Naive thymus-derived CD8-positive, alpha-beta T cell (primary cell): ENCODE results near the gene HSPH1. TPM values are rescaled to one million over a fixed set of nuclear protein-coding genes. Genes with fewer than 3 reads are reported as not detected.
A peak's percentile ranks its signal among the peaks of the same experiment; 100 is the strongest.

ENCODE experiments used
- ATAC-seq, 2 donors: fragments of 150-1000 bp; cut with Tn5 transposase in 1 of 2; sonication (Bioruptor Pico), chemical (Tn5 transposase) in 1 of 2; 1 replicate in 1 of 2; 2 replicates in 1 of 2; pipeline ENCODE4 v1.10.0; 2021; ENCODE audit warnings: mild to moderate bottlenecking in 2 of 2, moderate library complexity in 2 of 2
- POLR2A ChIA-PET: fragments of 350-600 bp; sonication (Branson Sonifier 250); formaldehyde crosslinking; loops from one replicate; lab custom pipeline; 2021; ENCODE audit warnings: antibody characterized with exemption; lab: Charles Lee
- DNase-seq, 10 donors: peaks; one replicate each; pipeline versions ENCODE4 v3.0.0 to v3.0.0-alpha.2; 2020 to 2022
- H3K27ac Mint-ChIP-seq, 10 donors: one replicate each; pipeline ENCODE4 v1.8.0; 2020 to 2022; ENCODE audit warnings: mild to moderate bottlenecking in 10 of 10, mixed read lengths in 10 of 10, moderate library complexity in 4 of 10, inconsistent platforms in 1 of 10
- H3K27me3 Mint-ChIP-seq, 5 donors: one replicate each; pipeline ENCODE4 v1.8.0; 2021 to 2022; ENCODE audit warnings: mixed read lengths in 5 of 5
- H3K36me3 Mint-ChIP-seq, 3 donors: one replicate each; pipeline ENCODE4 v1.8.0; 2020 to 2022; ENCODE audit warnings: mixed read lengths in 3 of 3, mild to moderate bottlenecking in 2 of 3, inconsistent platforms in 1 of 3
- H3K4me1 Mint-ChIP-seq, 4 donors: one replicate each; pipeline ENCODE4 v1.8.0; 2021 to 2022; ENCODE audit warnings: mixed read lengths in 4 of 4
- H3K4me3 Mint-ChIP-seq, 10 donors: one replicate each; pipeline ENCODE4 v1.8.0; 2020 to 2022; ENCODE audit warnings: mild to moderate bottlenecking in 10 of 10, mixed read lengths in 10 of 10, moderate library complexity in 6 of 10, inconsistent platforms in 1 of 10
- H3K9me3 Mint-ChIP-seq, 9 donors: one replicate each; pipeline ENCODE4 v1.8.0; 2020 to 2022; ENCODE audit warnings: mixed read lengths in 9 of 9, mild to moderate bottlenecking in 3 of 9, inconsistent platforms in 1 of 9, moderate library complexity in 1 of 9
- polyA plus RNA-seq, 3 donors: library from polyadenylated mRNA; unstranded; fragments of 300-500 nt; fragmentation: Illumina TruSeq; gene quantifications; one replicate each; pipeline ENCODE4 v1.2.3, GENCODE V29; 2021
- total RNA-seq, 8 experiments: library from RNA in 2 of 8; stranded (reverse) in 2 of 8; gene quantifications; one replicate each; pipeline ENCODE4 v1.2.3 and lab custom pipeline; 2021 to 2026

HSPH1 gene
- total and polyA plus RNA-seq, 5 experiments from 2014 or later = 36.2 to 105 (median 66.8) TPM

DNA sequence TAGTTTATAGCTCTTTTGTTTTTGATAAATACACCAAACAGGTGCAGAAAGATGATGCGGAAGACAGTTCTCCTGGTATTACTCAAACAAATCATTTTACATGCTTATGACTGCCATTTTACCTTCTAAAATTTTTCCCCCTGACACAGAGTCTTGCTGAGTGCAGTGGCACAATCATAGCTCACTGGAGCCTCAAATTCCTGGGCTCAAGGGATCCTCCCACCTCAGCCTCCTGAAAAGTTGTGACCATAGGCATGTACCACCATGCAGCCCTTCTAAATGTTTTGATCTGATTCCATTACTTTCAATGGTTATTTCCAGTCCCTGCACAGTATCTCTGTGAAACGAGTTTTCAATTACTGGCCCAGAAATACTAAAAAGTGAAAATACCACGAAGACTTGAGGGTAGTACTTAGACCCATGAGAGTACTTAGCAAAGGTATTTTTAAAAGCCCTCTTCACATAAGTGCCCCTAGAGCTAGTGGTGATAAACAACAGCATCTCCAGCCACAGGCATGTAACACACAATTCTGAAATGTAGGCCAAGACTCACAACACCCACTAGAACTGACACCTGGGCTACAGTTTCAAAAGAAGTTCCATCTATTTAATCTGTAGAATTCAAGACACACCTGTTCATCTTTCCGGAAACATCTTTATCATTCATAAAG is 11.3 kb downstream of the HSPH1 start:
- no peaks in the 10 kb centered on the region for H3K9me3 Mint-ChIP-seq
- H3K27me3 Mint-ChIP-seq = no peaks in the 10 kb centered on the region
- no peak overlapping the region for H3K4me3 Mint-ChIP-seq
- H3K27ac Mint-ChIP-seq = peak overlapping the region in 5 of 10 donors; percentile 5 to 88 (median 74)
- ATAC-seq (no peak), DNase-seq (no peak)
- POLR2A ChIA-PET = no interaction called here
- H3K4me1 Mint-ChIP-seq = peaks cover 5 to 28% (median 15%) of the 10 kb centered on the region in 4 donors
- H3K36me3 Mint-ChIP-seq = peaks cover 5 to 97% (median 64%) of the 10 kb centered on the region in 3 donors

DNA sequence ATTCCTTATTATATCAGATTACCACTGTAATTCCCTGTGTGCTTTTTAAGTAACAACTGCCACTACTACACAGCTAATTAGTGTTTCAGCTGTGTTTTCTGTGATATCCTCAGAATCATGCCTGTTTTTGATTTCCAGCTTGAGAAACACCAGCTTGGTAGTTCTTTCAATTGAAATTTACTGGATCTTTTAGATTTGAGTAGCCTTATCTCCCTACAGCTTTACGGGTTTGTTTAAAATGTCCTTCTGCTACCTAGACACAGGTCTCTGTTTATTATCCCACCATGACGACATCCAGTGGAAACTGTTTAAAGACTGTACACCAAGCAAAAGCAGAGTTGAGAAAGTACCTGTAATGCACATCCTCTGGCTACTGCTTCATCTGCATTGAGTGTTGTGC is 12.1 kb downstream of the HSPH1 start:
- H3K4me1 Mint-ChIP-seq = peaks cover 3 to 34% (median 20%) of the 10 kb centered on the region in 4 donors
- no peaks in the 10 kb centered on the region for H3K9me3 Mint-ChIP-seq
- no peaks in the 10 kb centered on the region for H3K27me3 Mint-ChIP-seq
- no peak for DNase-seq
- no peak for ATAC-seq
- peak overlapping the region in 2 of 10 donors; percentile 22 to 80 for H3K27ac Mint-ChIP-seq
- H3K4me3 Mint-ChIP-seq = no peak overlapping the region
- POLR2A ChIA-PET = interaction anchor here (1.2 kb wide), 1 partner anchor 11 kb away, joined by 3 read pairs; no protein-coding TSS in a partner anchor
- H3K36me3 Mint-ChIP-seq = peaks cover 14 to 97% (median 68%) of the 10 kb centered on the region in 3 donors

DNA sequence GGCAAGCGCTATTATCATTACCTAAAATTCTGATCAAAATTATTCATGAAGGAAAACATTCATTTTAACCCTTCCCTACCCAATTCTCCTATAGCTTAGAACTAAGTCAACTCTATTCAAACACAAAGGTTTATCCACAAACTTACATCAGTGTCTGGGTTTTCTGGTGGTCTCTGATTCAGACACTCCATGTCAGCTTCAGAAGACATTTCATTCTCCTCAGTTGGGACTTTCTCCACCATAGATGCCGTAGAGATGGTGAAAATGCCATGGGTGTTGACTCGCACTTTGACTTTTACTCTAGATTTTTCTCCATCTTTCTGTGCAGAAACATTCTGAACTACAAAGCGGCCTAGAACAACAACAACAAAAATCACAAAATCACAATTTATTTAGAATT is 16.3 kb downstream of the HSPH1 start:
- ATAC-seq = no peak
- H3K27ac Mint-ChIP-seq = peak overlapping the region in 2 of 10 donors; percentile 63 to 75
- DNase-seq = no peak
- no peaks in the 10 kb centered on the region for H3K27me3 Mint-ChIP-seq
- peaks cover 13 to 97% (median 72%) of the 10 kb centered on the region in 3 donors for H3K36me3 Mint-ChIP-seq
- POLR2A ChIA-PET = no interaction called here
- H3K4me1 Mint-ChIP-seq = peaks cover 2 to 37% (median 29%) of the 10 kb centered on the region in 4 donors
- H3K9me3 Mint-ChIP-seq = no peaks in the 10 kb centered on the region
- no peak overlapping the region for H3K4me3 Mint-ChIP-seq

DNA sequence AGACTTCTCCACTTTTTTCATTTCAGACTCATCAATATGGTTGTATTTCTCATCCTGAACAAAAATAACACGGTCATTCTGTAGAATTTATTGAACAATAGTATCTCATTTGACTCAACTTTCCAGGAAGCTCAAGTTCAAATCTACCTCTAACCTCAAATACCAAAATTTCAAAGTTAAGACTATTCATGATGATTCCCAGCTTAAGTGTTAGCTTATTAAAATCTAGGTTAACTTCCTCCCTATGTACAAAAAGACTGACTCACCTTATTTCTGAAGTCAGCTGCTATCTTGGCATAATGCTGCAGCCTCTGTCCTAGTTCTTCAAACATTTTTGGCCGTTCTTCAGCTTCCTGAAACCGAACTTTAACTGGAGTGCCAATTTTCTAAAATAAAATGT is 23.2 kb downstream of the HSPH1 start:
- POLR2A ChIA-PET = no interaction called here
- ATAC-seq = no peak
- Mint-ChIP-seq H3K36me3 (peaks cover 4 to 92% (median 54%) of the 10 kb centered on the region in 3 donors), H3K27me3 (no peaks in the 10 kb centered on the region), H3K4me1 (peaks cover 7 to 30% (median 19%) of the 10 kb centered on the region in 4 donors), H3K27ac (peak overlapping the region in 4 of 10 donors; percentile 1 to 61 (median 16)), H3K9me3 (no peaks in the 10 kb centered on the region), H3K4me3 (no peak overlapping the region)
- no peak for DNase-seq

DNA sequence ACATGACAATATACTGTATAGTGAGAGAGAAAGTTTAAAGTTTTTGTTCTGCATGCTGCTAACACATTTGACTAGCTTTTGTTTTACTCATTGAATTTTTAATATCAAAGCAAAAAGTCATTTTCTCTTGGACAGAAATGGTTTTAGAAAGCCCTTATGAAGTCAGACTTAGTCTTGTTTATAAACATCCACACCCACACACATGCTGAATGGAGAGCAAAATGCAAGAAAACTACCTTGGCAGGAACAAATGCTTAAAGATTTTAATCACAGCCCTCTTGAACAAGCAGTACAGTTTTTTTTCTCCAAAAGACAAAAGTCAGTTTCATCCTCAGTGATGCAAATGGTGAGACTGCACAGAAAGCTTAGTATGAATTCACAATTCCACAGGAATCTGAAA is 25.0 kb downstream of the HSPH1 start:
- no peak for DNase-seq
- H3K36me3 Mint-ChIP-seq = peaks cover 4 to 77% (median 40%) of the 10 kb centered on the region in 3 donors
- no peak for ATAC-seq
- no peaks in the 10 kb centered on the region for H3K27me3 Mint-ChIP-seq
- H3K9me3 Mint-ChIP-seq = no peaks in the 10 kb centered on the region
- H3K27ac Mint-ChIP-seq = peak overlapping the region in 6 of 10 donors; percentile 10 to 60 (median 34)
- POLR2A ChIA-PET = no interaction called here
- H3K4me1 Mint-ChIP-seq = peaks cover 6 to 23% (median 15%) of the 10 kb centered on the region in 4 donors
- H3K4me3 Mint-ChIP-seq = no peak overlapping the region

DNA sequence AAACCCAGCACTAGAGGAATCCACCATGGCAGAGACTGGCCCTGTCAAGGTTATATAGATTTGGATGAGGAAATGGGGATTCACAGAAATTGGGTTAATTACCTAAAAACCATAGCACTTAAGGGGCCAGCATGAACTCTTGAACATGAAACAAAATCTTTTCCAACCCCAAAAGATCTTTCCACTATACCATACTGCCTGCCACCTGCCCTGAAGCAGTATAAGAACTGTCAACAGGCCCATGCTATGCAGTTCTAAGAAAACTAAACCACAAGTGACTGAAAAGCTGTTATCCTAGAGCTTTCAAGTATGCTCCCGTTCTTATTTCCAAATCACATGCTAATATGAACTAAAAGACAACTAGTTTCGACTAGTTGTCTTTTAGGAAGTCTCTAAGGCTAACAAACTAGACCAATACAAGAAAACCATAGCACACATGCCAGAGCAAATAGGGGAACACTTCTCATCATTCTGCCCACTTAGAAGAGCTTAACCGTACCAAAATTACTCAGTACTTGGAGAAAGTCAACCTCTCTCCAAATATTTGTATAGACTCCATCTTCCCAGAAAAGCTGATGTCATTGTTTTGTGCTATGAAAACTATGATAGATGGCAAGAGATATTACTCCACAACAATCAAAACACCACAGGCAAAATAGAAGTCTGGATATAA is 27.5 kb downstream of the HSPH1 start:
- Mint-ChIP-seq H3K27me3 (peaks cover 0 to 3% (median 0%) of the 10 kb centered on the region in 5 donors), H3K36me3 (peaks cover 4 to 51% (median 25%) of the 10 kb centered on the region in 3 donors), H3K27ac (peak overlapping the region in 8 of 10 donors; percentile 0 to 58 (median 25)), H3K4me1 (peaks cover 9 to 30% (median 22%) of the 10 kb centered on the region in 4 donors), H3K4me3 (no peak overlapping the region), H3K9me3 (no peaks in the 10 kb centered on the region)
- ATAC-seq = peak; percentile 13 to 40
- POLR2A ChIA-PET = no interaction called here
- no peak for DNase-seq

DNA sequence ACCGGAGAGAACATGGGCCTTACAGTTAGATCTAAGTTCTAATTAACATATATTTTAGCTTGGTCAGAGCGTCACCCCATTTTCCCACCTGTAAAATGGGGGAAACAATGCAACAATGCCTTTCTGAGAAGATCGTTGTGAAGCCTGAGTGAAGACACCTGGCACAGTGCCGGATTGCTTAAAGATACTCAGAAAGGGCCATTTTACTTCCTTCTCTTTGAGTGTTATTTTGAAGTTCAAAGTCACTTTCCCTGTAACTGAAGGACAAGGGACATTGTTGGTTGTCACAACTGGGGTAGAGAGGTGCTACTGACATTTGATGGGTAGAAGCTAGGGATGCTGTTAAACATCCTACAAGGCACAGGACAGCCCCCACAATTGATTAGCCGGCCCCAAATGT is 28.1 kb downstream of the HSPH1 start:
- peaks cover under 1 to 8% (median 3%) of the 10 kb centered on the region in 5 donors for H3K27me3 Mint-ChIP-seq
- peaks cover 9 to 30% (median 22%) of the 10 kb centered on the region in 4 donors for H3K4me1 Mint-ChIP-seq
- H3K27ac Mint-ChIP-seq = peak overlapping the region in 8 of 10 donors; percentile 8 to 58 (median 20)
- POLR2A ChIA-PET = no interaction called here
- DNase-seq = no peak
- H3K36me3 Mint-ChIP-seq = peaks cover 4 to 46% (median 21%) of the 10 kb centered on the region in 3 donors
- no peaks in the 10 kb centered on the region for H3K9me3 Mint-ChIP-seq
- no peak for ATAC-seq
- H3K4me3 Mint-ChIP-seq = no peak overlapping the region

- ATAC-seq = peak; percentile 48 to 68
- Mint-ChIP-seq H3K4me3 (peak overlapping the region in 2 of 10 donors; percentile 8 to 37), H3K27ac (peak overlapping the region in 2 of 10 donors; percentile 7 to 50), H3K36me3 (peaks cover 5 to 26% (median 6%) of the 10 kb centered on the region in 3 donors), H3K27me3 (peaks cover 8 to 21% (median 16%) of the 10 kb centered on the region in 5 donors), H3K9me3 (no peaks in the 10 kb centered on the region), H3K4me1 (peaks cover 9 to 30% (median 22%) of the 10 kb centered on the region in 4 donors)
- POLR2A ChIA-PET = no interaction called here
- DNase-seq = peak in 2 of 10 donors; percentile 4 to 6
Observed at GRCh38 chr13:31131470-31131961, 30.2 kb downstream of the HSPH1 start.

- POLR2A ChIA-PET = no interaction called here
- ATAC-seq (no peak), DNase-seq (no peak)
- peaks cover 8 to 25% (median 16%) of the 10 kb centered on the region in 4 donors for H3K4me1 Mint-ChIP-seq
- H3K4me3 Mint-ChIP-seq = no peak overlapping the region
- peaks cover 17 to 42% (median 32%) of the 10 kb centered on the region in 5 donors for H3K27me3 Mint-ChIP-seq
- H3K27ac Mint-ChIP-seq = no peak overlapping the region
- H3K9me3 Mint-ChIP-seq = peaks cover 0 to 3% (median 0%) of the 10 kb centered on the region in 9 donors
- peaks cover 0 to 10% (median 9%) of the 10 kb centered on the region in 3 donors for H3K36me3 Mint-ChIP-seq
Observed at GRCh38 chr13:31129419-31129818, 32.3 kb downstream of the HSPH1 start.

GRCh38 chr13:31124204-31124603 is 37.5 kb downstream of the HSPH1 start:
- DNase-seq = no peak
- ATAC-seq = no peak
- POLR2A ChIA-PET = no interaction called here
- Mint-ChIP-seq H3K27me3 (peaks cover 23 to 82% (median 51%) of the 10 kb centered on the region in 5 donors), H3K9me3 (peaks cover 0 to 3% (median 0%) of the 10 kb centered on the region in 9 donors), H3K36me3 (peaks cover 0 to 10% (median 0%) of the 10 kb centered on the region in 3 donors), H3K27ac (no peak overlapping the region), H3K4me3 (no peak overlapping the region), H3K4me1 (peaks cover 0 to 4% (median 0%) of the 10 kb centered on the region in 4 donors)

- DNase-seq (no peak), ATAC-seq (no peak)
- H3K36me3 Mint-ChIP-seq = peaks cover 0 to 10% (median 0%) of the 10 kb centered on the region in 3 donors
- H3K27me3 Mint-ChIP-seq = peaks cover 22 to 86% (median 43%) of the 10 kb centered on the region in 5 donors
- peak overlapping the region in 1 of 10 donors; percentile 80 for H3K27ac Mint-ChIP-seq
- POLR2A ChIA-PET = interaction anchor here (0.6 kb wide), 1 partner anchor 710 kb away, joined by 4 read pairs; no protein-coding TSS in a partner anchor
- no peak overlapping the region for H3K4me3 Mint-ChIP-seq
- H3K4me1 Mint-ChIP-seq = peaks cover 0 to 4% (median 0%) of the 10 kb centered on the region in 4 donors
- peaks cover 0 to 3% (median 0%) of the 10 kb centered on the region in 9 donors for H3K9me3 Mint-ChIP-seq
Observed at GRCh38 chr13:31122544-31123260, 39.0 kb downstream of the HSPH1 start.

GRCh38 chr13:31122143-31122542 is 39.6 kb downstream of the HSPH1 start:
- peaks cover 0 to 10% (median 0%) of the 10 kb centered on the region in 3 donors for H3K36me3 Mint-ChIP-seq
- ATAC-seq (no peak), DNase-seq (no peak)
- POLR2A ChIA-PET = no interaction called here
- peaks cover 24 to 81% (median 41%) of the 10 kb centered on the region in 5 donors for H3K27me3 Mint-ChIP-seq
- peaks cover 0 to 3% (median 0%) of the 10 kb centered on the region in 9 donors for H3K9me3 Mint-ChIP-seq
- H3K4me1 Mint-ChIP-seq = peaks cover 0 to 4% (median 0%) of the 10 kb centered on the region in 4 donors
- H3K27ac Mint-ChIP-seq = no peak overlapping the region
- no peak overlapping the region for H3K4me3 Mint-ChIP-seq
